Body of pancreas (tissue), 4 donors: ENCODE results near the gene MAPK6. TPM values are rescaled to one million over a fixed set of nuclear protein-coding genes. Genes with fewer than 3 reads are reported as not detected.
A peak's percentile ranks its signal among the peaks of the same experiment; 100 is the strongest.

ENCODE experiments used
- ATAC-seq: fragments of 150-250 bp; one replicate; pipeline ENCODE4 v1.9.1; 2016
- DNase-seq, 4 donors: peaks; one replicate each; pipeline ENCODE4 v3.0.0-alpha.2; 2019
- H3K27ac ChIP-seq, 4 donors: fragments of 200-600 bp; sonication (generic); 1 replicate in 3 of 4; 2 replicates in 1 of 4; pipeline versions ENCODE4 v1.5.1 to v1.6.1; 2016 to 2019; ENCODE audit warnings: mild to moderate bottlenecking in 1 of 4, mixed read lengths in 1 of 4, moderate library complexity in 1 of 4
- H3K27me3 ChIP-seq, 2 donors: fragments of 200-600 bp; sonication (generic); one replicate each; pipeline ENCODE4 v1.6.0; 2016; ENCODE audit warnings: mild to moderate bottlenecking in 1 of 2
- H3K36me3 ChIP-seq, 2 donors: fragments of 200-600 bp; sonication (generic); replicated peaks in 1 of 2; 2 replicates each; pipeline ENCODE4 v1.5.1; 2016; ENCODE audit warnings: low read depth in 2 of 2; ENCODE audit not compliant: insufficient read depth in 1 of 2
- H3K4me1 ChIP-seq: fragments of 200-600 bp; sonication (generic); one replicate; pipeline ENCODE4 v1.6.0; 2016
- H3K4me3 ChIP-seq, 2 donors: fragments of 200-600 bp; sonication (generic); 1 replicate in 1 of 2; 2 replicates in 1 of 2; pipeline ENCODE4 v1.5.1; 2016 to 2019
- H3K9me3 ChIP-seq, 3 donors: fragments of 200-600 bp; sonication (generic); 1 replicate in 2 of 3; 2 replicates in 1 of 3; pipeline ENCODE4 v1.5.1; 2016
- POLR2A ChIP-seq, 3 donors: fragments of 450-650 bp; IDR thresholded peaks; one replicate each; pipeline ENCODE4 v1.6.1; 2016; ENCODE audit warnings: antibody characterized with exemption in 3 of 3, mild to moderate bottlenecking in 2 of 3
- WGBS, 2 donors: methylation state at CpG; one replicate each; pipeline ENCODE4 v1.1.5; 2017; 5-methylcytosine and 5-hydroxymethylcytosine counted together
- intact Hi-C: fragments of 100-400 bp; cut with DNase I; formaldehyde crosslinking; loops from one replicate; pipeline ENCODE4 v1.15.1; 2023
- total RNA-seq, 2 donors: library from RNA; depleted of rRNA; stranded (reverse); fragments of >200 nt; gene quantifications; one replicate each; pipeline ENCODE4 v1.1.0, GENCODE V29; 2016
- TF ChIP-seq, protein P1 (sequence below), 7 experiments: fragments of 450-650 bp in 4 of 7; fragments of 200-600 bp in 3 of 7; sonication (generic) in 3 of 7; IDR thresholded peaks; one replicate each; pipeline ENCODE4 v1.5.1; 2016 to 2019; ENCODE audit warnings: antibody characterized with exemption in 7 of 7

MAPK6 gene
- 10 to 100 TPM in 1 of 2 donors, 1 to 10 TPM in 1; 7.3 to 25.4 TPM for total RNA-seq

DNA sequence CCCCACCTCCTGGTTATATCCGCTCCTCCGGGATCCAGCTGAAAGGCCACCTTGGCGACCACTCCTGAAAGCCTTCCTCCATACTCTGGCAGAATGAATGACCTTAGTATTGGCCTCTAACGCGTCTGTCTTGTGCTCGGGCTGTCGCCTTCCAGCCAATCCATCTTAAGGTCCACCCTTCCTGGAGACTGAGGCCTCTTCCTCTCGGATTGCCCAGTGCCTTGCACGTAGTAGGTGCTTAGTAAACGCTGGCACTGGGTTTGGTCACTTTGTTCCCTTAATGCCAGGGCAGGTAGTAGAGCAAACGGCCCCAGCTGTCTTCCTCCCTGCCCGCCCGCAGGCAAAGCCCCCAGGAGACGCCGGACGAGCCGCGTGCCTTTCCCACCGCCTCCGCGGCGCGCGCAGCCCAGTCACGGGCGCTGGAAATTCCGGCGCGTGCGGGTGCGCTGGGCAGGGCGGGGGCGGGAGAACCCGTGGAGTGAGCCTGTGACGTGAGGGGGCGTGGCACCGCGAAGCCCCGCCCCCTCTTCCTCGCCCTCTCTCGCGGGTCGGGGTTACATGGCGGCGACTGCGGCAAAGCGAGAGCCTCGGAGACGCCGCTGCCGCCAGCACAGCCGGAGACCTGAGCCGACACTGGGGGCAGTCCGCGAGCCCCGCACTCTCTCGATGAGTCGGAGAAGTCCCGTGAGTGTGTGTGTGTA is at the start of gene MAPK6:
TSS of gene MAPK6 (plus strand) at position 527 of the 701 bp plus-strand sequence. CDS start 27,242 bp downstream, outside the sequence.
- H3K4me3 ChIP-seq = peak within 1 kb of the TSS; percentile 45 to 63
- peak; percentile 95 to 97 (median 95) for DNase-seq
- peak; percentile 90 for ATAC-seq
- intact Hi-C loops = no loop called here
- TF ChIP-seq POLR2A (IDR thresholded peaks at IDR 0.05) = peak; percentile 89 to 93 (median 91)
- TF ChIP-seq, protein P1, sequence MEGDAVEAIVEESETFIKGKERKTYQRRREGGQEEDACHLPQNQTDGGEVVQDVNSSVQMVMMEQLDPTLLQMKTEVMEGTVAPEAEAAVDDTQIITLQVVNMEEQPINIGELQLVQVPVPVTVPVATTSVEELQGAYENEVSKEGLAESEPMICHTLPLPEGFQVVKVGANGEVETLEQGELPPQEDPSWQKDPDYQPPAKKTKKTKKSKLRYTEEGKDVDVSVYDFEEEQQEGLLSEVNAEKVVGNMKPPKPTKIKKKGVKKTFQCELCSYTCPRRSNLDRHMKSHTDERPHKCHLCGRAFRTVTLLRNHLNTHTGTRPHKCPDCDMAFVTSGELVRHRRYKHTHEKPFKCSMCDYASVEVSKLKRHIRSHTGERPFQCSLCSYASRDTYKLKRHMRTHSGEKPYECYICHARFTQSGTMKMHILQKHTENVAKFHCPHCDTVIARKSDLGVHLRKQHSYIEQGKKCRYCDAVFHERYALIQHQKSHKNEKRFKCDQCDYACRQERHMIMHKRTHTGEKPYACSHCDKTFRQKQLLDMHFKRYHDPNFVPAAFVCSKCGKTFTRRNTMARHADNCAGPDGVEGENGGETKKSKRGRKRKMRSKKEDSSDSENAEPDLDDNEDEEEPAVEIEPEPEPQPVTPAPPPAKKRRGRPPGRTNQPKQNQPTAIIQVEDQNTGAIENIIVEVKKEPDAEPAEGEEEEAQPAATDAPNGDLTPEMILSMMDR (IDR thresholded peaks at IDR 0.05) = no peak
- H3K9me3 ChIP-seq = no peaks in the 10 kb centered on the region
- no peaks in the 10 kb centered on the region for H3K27me3 ChIP-seq
- peak within 1 kb of the TSS; percentile 97 to 98 (median 98) for H3K27ac ChIP-seq
- WGBS, 2 donors = 3 to 14% methylated on average over 8 to 59 of the region's 59 CpGs
- H3K36me3 ChIP-seq = no peaks in the 10 kb centered on the region
- peaks cover 29% of the 10 kb centered on the region for H3K4me1 ChIP-seq

DNA sequence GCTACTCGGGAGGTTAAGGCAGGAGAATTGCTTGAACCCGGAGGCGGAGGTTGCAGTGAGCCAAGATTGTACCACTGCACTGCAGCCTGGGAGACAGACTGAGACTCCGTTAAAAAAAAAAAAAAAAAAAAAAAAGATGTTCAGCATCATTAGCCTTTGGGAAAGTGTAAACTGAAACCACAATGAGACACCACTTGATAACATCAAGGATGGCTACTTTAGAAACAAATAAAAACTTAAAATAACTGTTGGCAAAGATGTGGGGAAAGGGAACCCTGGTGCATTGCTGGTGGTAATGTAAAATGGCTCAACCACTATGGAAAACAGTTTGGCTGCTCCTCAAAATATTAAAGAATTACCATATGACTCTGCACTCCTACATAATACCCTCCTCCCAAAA is 49.3 kb upstream of the MAPK6 start:
- H3K4me3 ChIP-seq = no peak overlapping the region
- intact Hi-C loops = no loop called here
- no peaks in the 10 kb centered on the region for H3K36me3 ChIP-seq
- no peaks in the 10 kb centered on the region for H3K27me3 ChIP-seq
- peaks cover 13% of the 10 kb centered on the region for H3K4me1 ChIP-seq
- TF ChIP-seq POLR2A (IDR thresholded peaks at IDR 0.05) = no peak
- TF ChIP-seq, protein P1 (IDR thresholded peaks at IDR 0.05) = no peak
- ATAC-seq (no peak), DNase-seq (no peak)
- H3K9me3 ChIP-seq = no peaks in the 10 kb centered on the region
- no peak overlapping the region for H3K27ac ChIP-seq
- WGBS, 2 donors = 80 to 88% methylated on average over 4 of the region's 4 CpGs

DNA sequence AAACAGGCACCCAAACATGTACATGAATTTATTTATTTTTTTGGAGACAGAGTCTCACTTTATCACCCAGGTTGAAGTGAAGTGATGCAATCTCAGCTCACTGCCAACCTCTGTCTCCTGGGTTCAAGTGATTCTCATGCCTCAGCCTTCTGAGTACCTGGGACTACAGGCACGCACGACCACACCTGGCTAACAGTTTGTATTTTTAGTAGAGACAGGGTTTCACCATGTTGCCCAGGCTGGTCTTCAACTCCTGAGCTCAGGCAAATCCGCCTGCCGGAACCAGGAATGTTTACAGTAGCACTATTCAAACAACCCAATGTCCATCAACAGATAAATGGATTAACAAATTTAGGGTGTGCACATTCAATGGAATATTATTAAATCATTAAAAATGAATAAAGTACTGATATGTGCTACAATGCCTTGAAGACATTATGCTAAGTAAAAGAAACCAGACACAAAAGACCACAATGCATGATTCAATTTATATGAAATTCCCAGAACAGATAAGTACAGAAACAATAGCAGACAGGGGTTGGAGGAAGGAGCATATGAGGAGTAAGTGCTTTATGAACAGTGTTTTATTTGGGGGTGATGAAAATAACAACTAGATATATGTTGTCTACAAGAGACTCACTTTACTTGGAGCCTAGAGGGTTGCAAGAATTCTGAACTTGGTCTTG is 48.7 kb upstream of the MAPK6 start:
- H3K4me1 ChIP-seq = peaks cover 13% of the 10 kb centered on the region
- peak in 2 of 4 donors; percentile 15 to 21 for DNase-seq
- TF ChIP-seq POLR2A (IDR thresholded peaks at IDR 0.05) = no peak
- TF ChIP-seq, protein P1 (IDR thresholded peaks at IDR 0.05) = no peak
- WGBS, 2 donors = 10 to 20% methylated on average over 4 of the region's 4 CpGs
- H3K9me3 ChIP-seq = no peaks in the 10 kb centered on the region
- no peak for ATAC-seq
- no peak overlapping the region for H3K4me3 ChIP-seq
- H3K27me3 ChIP-seq = no peaks in the 10 kb centered on the region
- intact Hi-C loops = no loop called here
- H3K27ac ChIP-seq = no peak overlapping the region
- H3K36me3 ChIP-seq = no peaks in the 10 kb centered on the region

DNA sequence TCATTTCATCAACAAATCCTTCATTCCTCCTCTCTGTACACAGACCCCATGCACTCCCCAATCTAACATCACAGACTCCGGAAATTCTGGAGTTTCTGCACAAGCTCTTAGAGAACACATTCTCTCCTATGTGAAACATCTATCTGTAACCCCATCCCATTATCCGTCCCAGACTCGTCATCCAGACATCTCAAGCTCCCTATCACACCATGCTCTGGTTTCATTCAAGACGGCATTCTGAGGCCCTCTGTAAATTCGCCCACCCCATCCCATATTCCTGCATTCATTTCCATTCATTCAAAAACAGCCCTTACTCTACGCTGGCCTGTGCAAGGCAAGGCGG is 48.0 kb upstream of the MAPK6 start:
- H3K27ac ChIP-seq = peak overlapping the region; percentile 85 to 88 (median 86)

More for the DNA sequence above, 48.0 kb upstream of the MAPK6 start:
- DNase-seq (no peak), ATAC-seq (no peak)
- TF ChIP-seq POLR2A (IDR thresholded peaks at IDR 0.05) = no peak
- TF ChIP-seq, protein P1 (IDR thresholded peaks at IDR 0.05) = no peak
- H3K27me3 ChIP-seq = no peaks in the 10 kb centered on the region
- no peaks in the 10 kb centered on the region for H3K36me3 ChIP-seq
- H3K9me3 ChIP-seq = no peaks in the 10 kb centered on the region
- peaks cover 13% of the 10 kb centered on the region for H3K4me1 ChIP-seq
- H3K4me3 ChIP-seq = peak overlapping the region; percentile 66 to 84
- WGBS, 2 donors = 0 to 1% methylated on average over 7 of the region's 7 CpGs
- intact Hi-C loops = no loop called here
